ENCODE measurements around the gene ITGA3.

- TF ChIP-seq CTCF (IDR thresholded peaks at IDR 0.05): no peak
- no peak for TF ChIP-seq POLR2A (IDR thresholded peaks at IDR 0.05)
- TF ChIP-seq POLR2AphosphoS5 (IDR thresholded peaks at IDR 0.05): no peak
Observed at GRCh38 chr17:50049636-50050035, 6.3 kb upstream of the ITGA3 start.
